ENCODE results near the gene FSTL3.
"Not testable (repeated sequence)": the region's sequence is repeated elsewhere in the genome, so short reads cannot be mapped to it uniquely, and the experiment has no call there.

FSTL3 gene

GRCh38 chr19:662962-663681, 13.1 kb upstream of the FSTL3 start, which contains the start of gene RNF126:
Gene RNF126 (minus strand): TSS chr19:663214. CDS start chr19:663121, 93 bp downstream.
- H3K4me1 ChIP-seq (ENCODE audit: control insufficient read depth, insufficient read depth, low read length), result peaks cover 21% of the 10 kb centered on the region
- H3K4me3 ChIP-seq (ENCODE audit: low read depth, low read length), result peak within 1 kb of the TSS; percentile 83
- peak within 1 kb of the TSS; percentile 96 for H3K27ac ChIP-seq (ENCODE audit: low read depth, low read length)
- no peaks in the 10 kb centered on the region for H3K9me3 ChIP-seq (ENCODE audit: control insufficient read depth, insufficient read depth, low read depth, low read length)
- H3K9ac ChIP-seq (ENCODE audit: low read length), result peak within 1 kb of the TSS; percentile 96
- H3K27me3 ChIP-seq (ENCODE audit: control insufficient read depth, insufficient read depth, low read length), result no peaks in the 10 kb centered on the region
- H3K36me3 ChIP-seq (ENCODE audit: control insufficient read depth, insufficient read depth, low read length), result peaks cover 7% of the 10 kb centered on the region

GRCh38 chr19:663682-664117, 12.5 kb upstream of the FSTL3 start:
- peak overlapping the region; percentile 59 for H3K4me3 ChIP-seq (ENCODE audit: low read depth, low read length)
- H3K4me1 ChIP-seq (ENCODE audit: control insufficient read depth, insufficient read depth, low read length), result peaks cover 21% of the 10 kb centered on the region
- H3K36me3 ChIP-seq (ENCODE audit: control insufficient read depth, insufficient read depth, low read length), result peaks cover 2% of the 10 kb centered on the region
- no peak overlapping the region for H3K27ac ChIP-seq (ENCODE audit: low read depth, low read length)
- no peaks in the 10 kb centered on the region for H3K9me3 ChIP-seq (ENCODE audit: control insufficient read depth, insufficient read depth, low read depth, low read length)
- peak overlapping the region; percentile 46 for H3K9ac ChIP-seq (ENCODE audit: low read length)
- H3K27me3 ChIP-seq (ENCODE audit: control insufficient read depth, insufficient read depth, low read length), result no peaks in the 10 kb centered on the region

- Histone ChIP-seq H3K9ac (ENCODE audit: low read length) (no peak overlapping the region), H3K4me1 (ENCODE audit: control insufficient read depth, insufficient read depth, low read length) (peaks cover 21% of the 10 kb centered on the region), H3K36me3 (ENCODE audit: control insufficient read depth, insufficient read depth, low read length) (no peaks in the 10 kb centered on the region; the same call in 1 of the 2 replicates), H3K4me3 (ENCODE audit: low read depth, low read length) (no peak overlapping the region), H3K9me3 (ENCODE audit: control insufficient read depth, insufficient read depth, low read depth, low read length) (peaks cover 4% of the 10 kb centered on the region; the same call in 1 of the 2 replicates), H3K27ac (ENCODE audit: low read depth, low read length) (no peak overlapping the region), H3K27me3 (ENCODE audit: control insufficient read depth, insufficient read depth, low read length) (no peaks in the 10 kb centered on the region)
Observed at GRCh38 chr19:664913-665443, 11.2 kb upstream of the FSTL3 start.

- H3K4me1 ChIP-seq (ENCODE audit: control insufficient read depth, insufficient read depth, low read length); H3K36me3 ChIP-seq (ENCODE audit: control insufficient read depth, insufficient read depth, low read length); H3K9ac ChIP-seq (ENCODE audit: low read length); H3K27ac ChIP-seq (ENCODE audit: low read depth, low read length); H3K4me3 ChIP-seq (ENCODE audit: low read depth, low read length); H3K27me3 ChIP-seq (ENCODE audit: control insufficient read depth, insufficient read depth, low read length); H3K9me3 ChIP-seq (ENCODE audit: control insufficient read depth, insufficient read depth, low read depth, low read length): not testable (repeated sequence)
Observed at GRCh38 chr19:666985-667573, 9.1 kb upstream of the FSTL3 start.

- H3K9me3 ChIP-seq (ENCODE audit: control insufficient read depth, insufficient read depth, low read depth, low read length); H3K9ac ChIP-seq (ENCODE audit: low read length); H3K36me3 ChIP-seq (ENCODE audit: control insufficient read depth, insufficient read depth, low read length); H3K4me1 ChIP-seq (ENCODE audit: control insufficient read depth, insufficient read depth, low read length); H3K27ac ChIP-seq (ENCODE audit: low read depth, low read length); H3K27me3 ChIP-seq (ENCODE audit: control insufficient read depth, insufficient read depth, low read length); H3K4me3 ChIP-seq (ENCODE audit: low read depth, low read length): not testable (repeated sequence)
Observed at GRCh38 chr19:668675-669434, 7.3 kb upstream of the FSTL3 start.

GRCh38 chr19:670609-671075, 5.5 kb upstream of the FSTL3 start:
- Histone ChIP-seq H3K9ac (ENCODE audit: low read length) (no peak overlapping the region), H3K36me3 (ENCODE audit: control insufficient read depth, insufficient read depth, low read length) (no peaks in the 10 kb centered on the region), H3K9me3 (ENCODE audit: control insufficient read depth, insufficient read depth, low read depth, low read length) (peaks cover 4% of the 10 kb centered on the region; the same call in 1 of the 2 replicates), H3K4me1 (ENCODE audit: control insufficient read depth, insufficient read depth, low read length) (no peaks in the 10 kb centered on the region), H3K27me3 (ENCODE audit: control insufficient read depth, insufficient read depth, low read length) (peaks cover 16% of the 10 kb centered on the region), H3K4me3 (ENCODE audit: low read depth, low read length) (no peak overlapping the region), H3K27ac (ENCODE audit: low read depth, low read length) (no peak overlapping the region)

GRCh38 chr19:674282-675151, 1.7 kb upstream of the FSTL3 start:
- peaks cover 15% of the 10 kb centered on the region for H3K4me1 ChIP-seq (ENCODE audit: control insufficient read depth, insufficient read depth, low read length)

GRCh38 chr19:676007-676338, 219 bp upstream of the FSTL3 start:
- peak overlapping the region; percentile 41; the same call in 1 of the 2 replicates for H3K4me3 ChIP-seq (ENCODE audit: low read depth, low read length)
- peaks cover 34% of the 10 kb centered on the region for H3K27me3 ChIP-seq (ENCODE audit: control insufficient read depth, insufficient read depth, low read length)
- no peak overlapping the region for H3K9ac ChIP-seq (ENCODE audit: low read length)
- H3K4me1 ChIP-seq (ENCODE audit: control insufficient read depth, insufficient read depth, low read length), result peaks cover 16% of the 10 kb centered on the region
- no peaks in the 10 kb centered on the region for H3K9me3 ChIP-seq (ENCODE audit: control insufficient read depth, insufficient read depth, low read depth, low read length)
- no peak overlapping the region for H3K27ac ChIP-seq (ENCODE audit: low read depth, low read length)
- no peaks in the 10 kb centered on the region for H3K36me3 ChIP-seq (ENCODE audit: control insufficient read depth, insufficient read depth, low read length)

More at GRCh38 chr19:674282-675151, 1.7 kb upstream of the FSTL3 start:
- Histone ChIP-seq H3K36me3 (ENCODE audit: control insufficient read depth, insufficient read depth, low read length) (no peaks in the 10 kb centered on the region), H3K4me3 (ENCODE audit: low read depth, low read length) (no peak overlapping the region), H3K9me3 (ENCODE audit: control insufficient read depth, insufficient read depth, low read depth, low read length) (no peaks in the 10 kb centered on the region), H3K9ac (ENCODE audit: low read length) (no peak overlapping the region), H3K27ac (ENCODE audit: low read depth, low read length) (no peak overlapping the region), H3K27me3 (ENCODE audit: control insufficient read depth, insufficient read depth, low read length) (peaks cover 34% of the 10 kb centered on the region)

GRCh38 chr19:677201-677600, 1.0 kb downstream of the FSTL3 start:
- Histone ChIP-seq H3K4me3 (ENCODE audit: low read depth, low read length) (no peak overlapping the region), H3K9ac (ENCODE audit: low read length) (no peak overlapping the region), H3K9me3 (ENCODE audit: control insufficient read depth, insufficient read depth, low read depth, low read length) (no peaks in the 10 kb centered on the region)

More at GRCh38 chr19:677201-677600, 1.0 kb downstream of the FSTL3 start:
- Histone ChIP-seq H3K27ac (ENCODE audit: low read depth, low read length) (no peak overlapping the region), H3K36me3 (ENCODE audit: control insufficient read depth, insufficient read depth, low read length) (no peaks in the 10 kb centered on the region), H3K27me3 (ENCODE audit: control insufficient read depth, insufficient read depth, low read length) (peaks cover 34% of the 10 kb centered on the region), H3K4me1 (ENCODE audit: control insufficient read depth, insufficient read depth, low read length) (peaks cover 19% of the 10 kb centered on the region)

All from HUES6 (cell line).